GM21529 (cell line): Measurements from ENCODE around the gene AGRN.
"Not testable (repeated sequence)": the region's sequence is repeated elsewhere in the genome, so short reads cannot be mapped to it uniquely, and the experiment has no call there.

Experiments
- ATAC-seq: cut with Tn5 transposase; IDR thresholded peaks from one replicate; pipeline ENCODE4 v1.9.1; 2021; ENCODE audit not compliant: unreplicated experiment

AGRN gene

GRCh38 chr1:1050577-1051052, 30.7 kb downstream of the AGRN start:
- no peak for ATAC-seq

- no peak for ATAC-seq
Measured at GRCh38 chr1:1051127-1051810, 31.3 kb downstream of the AGRN start.

GRCh38 chr1:1052003-1052840, 32.3 kb downstream of the AGRN start:
- no peak for ATAC-seq

GRCh38 chr1:1053022-1053421, 33.1 kb downstream of the AGRN start:
- ATAC-seq, result no peak

- ATAC-seq, result no peak
Measured at GRCh38 chr1:1053682-1054081, 33.8 kb downstream of the AGRN start.

- ATAC-seq, result no peak
Measured at GRCh38 chr1:1054099-1054700, 34.3 kb downstream of the AGRN start.

GRCh38 chr1:1054971-1055370, 35.1 kb downstream of the AGRN start:
- ATAC-seq, result no peak

GRCh38 chr1:1055841-1056736, 36.2 kb downstream of the AGRN start:
- ATAC-seq, result no peak

- ATAC-seq, result not testable (repeated sequence)
Measured at GRCh38 chr1:1057769-1058087, 37.8 kb downstream of the AGRN start.

- no peak for ATAC-seq
Measured at GRCh38 chr1:1058088-1058905, 38.4 kb downstream of the AGRN start.

- peak; percentile 28 for ATAC-seq
Measured at GRCh38 chr1:1058921-1059493, 39.1 kb downstream of the AGRN start.

- peak; percentile 69 for ATAC-seq
Measured at GRCh38 chr1:1059494-1060280, 39.8 kb downstream of the AGRN start.

GRCh38 chr1:1060281-1061000, 40.5 kb downstream of the AGRN start:
- no peak for ATAC-seq

GRCh38 chr1:1061682-1062345, 41.9 kb downstream of the AGRN start:
- no peak for ATAC-seq

- no peak for ATAC-seq
Measured at GRCh38 chr1:1062348-1063163, 42.6 kb downstream of the AGRN start.

GRCh38 chr1:1063261-1063944, 43.5 kb downstream of the AGRN start:
- ATAC-seq, result peak; percentile 1
